SHP77 (cell line): ENCODE data around the gene SLC13A2.
"Not testable (repeated sequence)": the region's sequence is repeated elsewhere in the genome, so short reads cannot be mapped to it uniquely, and the experiment has no call there.

Experiments used
- DNase-seq, 2 experiments: peaks; one replicate each; lab custom pipeline; 2025; lab: John Stamatoyannopoulos, UW

The SLC13A2 gene

GRCh38 chr17:28518132-28518531 lies 44.7 kb downstream of the SLC13A2 start:
- DNase-seq: no peak

DNA sequence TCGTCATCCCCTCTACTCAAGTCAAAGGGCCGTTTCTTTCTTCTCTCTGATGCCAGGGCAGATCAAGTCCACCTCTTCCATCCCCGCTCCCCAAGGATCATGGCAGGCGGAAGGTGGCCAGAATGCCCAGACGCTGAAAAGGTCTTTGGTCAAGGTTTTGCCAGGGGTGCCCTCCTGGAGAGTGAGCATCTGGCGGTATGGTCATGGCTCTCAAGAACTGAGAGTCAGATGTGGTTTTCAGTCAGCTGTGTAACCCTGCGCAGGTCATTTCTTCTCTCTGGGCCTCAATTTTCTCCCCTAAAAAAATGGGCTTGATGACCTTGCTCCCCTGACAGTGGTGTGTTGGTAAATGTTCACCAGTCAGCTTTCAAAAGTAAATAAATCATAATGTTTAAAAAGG lies 45.1 kb downstream of the SLC13A2 start:
- no peak for DNase-seq

DNA sequence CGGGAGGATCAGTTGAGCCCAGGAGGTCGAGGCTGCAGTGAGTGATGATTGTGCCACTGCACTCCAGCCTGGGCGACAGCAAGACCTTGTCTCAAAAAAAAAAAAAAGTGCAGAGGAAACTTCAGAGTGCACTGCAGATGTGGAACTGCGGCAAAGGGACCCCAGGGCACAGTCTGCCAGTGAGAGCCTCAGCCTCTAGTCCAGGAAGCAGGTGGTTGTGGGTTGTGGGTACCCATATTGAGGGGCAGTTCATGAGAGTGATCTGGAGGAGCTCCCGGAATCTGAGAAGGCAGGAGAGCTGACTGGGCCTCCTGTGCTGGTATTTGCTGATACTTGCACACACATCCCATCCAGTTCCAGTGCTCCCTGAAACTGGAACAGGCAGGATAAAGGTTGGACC lies 45.8 kb downstream of the SLC13A2 start:
- no peak for DNase-seq

DNA sequence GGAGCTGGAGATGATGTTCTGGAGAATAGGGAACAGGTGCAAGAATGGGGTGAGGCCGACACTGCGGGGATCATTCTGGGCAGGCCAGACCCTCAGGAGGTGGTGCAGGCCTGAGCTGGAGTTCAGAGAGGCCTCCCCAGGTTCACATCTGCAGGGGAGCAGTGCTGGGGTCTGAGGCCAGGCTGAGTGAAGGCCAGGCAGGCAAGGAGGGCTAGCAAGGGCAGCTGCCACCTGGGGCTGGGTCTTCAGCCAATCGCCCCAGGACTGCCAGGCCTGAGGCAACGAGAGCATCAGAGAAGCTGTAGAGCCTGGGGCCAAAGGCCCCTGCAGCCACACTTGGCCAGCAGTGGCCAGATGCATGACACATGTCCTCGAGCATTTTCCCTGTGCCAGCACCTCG lies 47.2 kb downstream of the SLC13A2 start:
- no peak for DNase-seq

DNA sequence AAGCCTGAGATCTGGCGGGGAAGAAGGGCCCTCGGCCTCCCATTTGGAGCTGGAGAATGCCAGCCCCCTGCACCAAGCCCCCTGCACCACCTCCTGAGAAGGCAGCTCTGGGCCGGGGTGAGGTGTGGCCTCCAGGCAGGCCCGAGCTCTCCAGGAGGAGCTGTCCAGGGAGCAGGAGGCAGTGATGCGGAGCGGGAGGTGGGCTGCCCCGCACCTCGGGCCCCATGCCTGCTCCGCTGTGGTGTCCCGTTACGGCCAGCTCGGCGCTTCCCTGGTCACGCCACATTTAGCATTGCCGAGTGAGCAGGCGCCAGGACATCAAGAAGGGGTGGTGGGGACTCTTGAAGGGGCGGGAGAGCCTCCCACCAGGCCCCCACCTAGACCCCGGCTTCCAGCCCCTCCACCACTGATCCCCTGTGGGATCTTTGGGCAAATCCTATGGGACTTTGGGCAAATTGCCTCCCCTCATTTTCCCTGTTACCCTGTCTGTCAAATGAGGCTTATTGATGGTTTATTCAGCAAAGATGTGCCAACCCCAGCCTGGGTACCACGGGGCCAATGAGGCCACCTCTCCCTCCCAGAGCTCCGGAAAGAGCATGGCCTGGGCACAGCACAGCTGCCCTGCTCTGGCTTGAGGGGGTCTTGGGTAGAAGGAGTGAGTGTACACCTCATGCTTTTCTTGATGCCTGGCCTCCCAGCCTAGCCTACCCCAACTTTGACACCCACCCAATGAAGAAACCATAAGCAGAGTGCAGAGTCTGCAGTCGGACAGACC lies 48.1 kb downstream of the SLC13A2 start:
- no peak for DNase-seq

DNA sequence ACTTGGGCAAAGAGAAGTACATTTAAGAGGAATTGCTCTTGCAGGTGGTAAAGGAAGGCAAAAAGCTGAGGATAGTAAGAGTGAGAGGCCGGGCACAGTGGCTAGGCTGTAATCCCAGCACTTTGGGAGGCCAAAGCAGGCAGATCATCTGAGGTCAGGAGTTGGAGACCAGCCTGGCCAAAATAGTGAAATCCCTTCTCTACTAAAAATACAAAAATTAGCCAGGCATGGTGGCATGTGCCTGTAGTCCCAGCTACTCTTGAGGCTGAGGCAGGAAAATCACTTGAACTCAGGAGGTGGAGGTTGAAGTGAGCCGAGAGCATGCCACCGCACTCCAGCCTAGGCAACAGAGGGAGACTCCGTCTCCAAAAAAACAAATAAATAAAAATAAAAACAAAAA lies 48.8 kb downstream of the SLC13A2 start:
- DNase-seq: not testable (repeated sequence)

GRCh38 chr17:28523186-28523585 lies 49.7 kb downstream of the SLC13A2 start:
- DNase-seq: no peak

- DNase-seq: no peak
Observed at GRCh38 chr17:28523876-28524275, 50.4 kb downstream of the SLC13A2 start.

DNA sequence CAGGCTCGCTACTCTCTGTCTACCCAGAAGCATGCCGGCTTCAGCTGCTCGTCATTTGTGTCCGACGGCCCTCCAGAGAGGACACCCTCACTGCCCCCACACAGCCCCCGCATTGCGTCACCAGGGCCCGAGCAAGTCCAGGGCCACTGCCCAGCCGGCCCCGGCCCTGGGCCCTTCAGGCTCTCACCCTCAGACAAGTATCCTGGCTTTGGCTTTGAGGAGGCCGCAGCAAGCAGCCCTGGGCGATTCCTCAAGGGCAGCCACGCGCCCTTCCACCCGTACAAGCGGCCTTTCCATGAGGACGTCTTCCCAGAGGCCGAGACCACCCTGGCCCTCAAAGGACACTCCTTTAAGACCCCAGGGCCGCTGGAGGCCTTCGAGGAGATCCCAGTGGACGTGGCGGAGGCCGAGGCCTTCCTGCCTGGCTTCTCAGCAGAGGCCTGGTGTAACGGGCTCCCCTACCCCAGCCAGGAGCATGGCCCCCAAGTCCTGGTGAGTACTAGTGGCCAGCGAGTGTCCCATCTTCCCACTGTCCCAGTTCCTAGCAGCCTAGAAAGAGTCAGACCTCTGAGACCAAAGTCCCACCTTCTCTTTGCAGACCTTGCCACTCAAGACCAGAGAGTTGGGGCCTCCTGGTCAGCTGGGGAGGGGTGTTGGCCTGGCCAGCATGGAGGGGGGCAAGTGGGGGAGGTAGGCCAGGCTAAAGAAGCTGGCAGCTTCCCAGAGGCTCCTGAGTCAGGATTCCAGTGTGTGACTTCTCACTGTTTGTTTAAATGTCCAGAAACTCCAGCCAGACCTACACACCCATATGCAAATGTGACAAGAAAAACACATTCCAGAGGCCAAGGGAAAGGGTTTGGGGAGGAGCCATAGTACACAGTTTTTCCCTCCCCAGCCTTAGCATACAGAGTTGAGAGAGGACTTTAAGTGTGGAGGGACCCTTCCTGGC lies 51.3 kb downstream of the SLC13A2 start:
- no peak for DNase-seq

- no peak for DNase-seq
Observed at GRCh38 chr17:28526381-28526780, 52.9 kb downstream of the SLC13A2 start.

GRCh38 chr17:28527181-28527681 lies 53.8 kb downstream of the SLC13A2 start:
- DNase-seq: no peak

- no peak for DNase-seq
Observed at GRCh38 chr17:28527859-28528258, 54.4 kb downstream of the SLC13A2 start.

DNA sequence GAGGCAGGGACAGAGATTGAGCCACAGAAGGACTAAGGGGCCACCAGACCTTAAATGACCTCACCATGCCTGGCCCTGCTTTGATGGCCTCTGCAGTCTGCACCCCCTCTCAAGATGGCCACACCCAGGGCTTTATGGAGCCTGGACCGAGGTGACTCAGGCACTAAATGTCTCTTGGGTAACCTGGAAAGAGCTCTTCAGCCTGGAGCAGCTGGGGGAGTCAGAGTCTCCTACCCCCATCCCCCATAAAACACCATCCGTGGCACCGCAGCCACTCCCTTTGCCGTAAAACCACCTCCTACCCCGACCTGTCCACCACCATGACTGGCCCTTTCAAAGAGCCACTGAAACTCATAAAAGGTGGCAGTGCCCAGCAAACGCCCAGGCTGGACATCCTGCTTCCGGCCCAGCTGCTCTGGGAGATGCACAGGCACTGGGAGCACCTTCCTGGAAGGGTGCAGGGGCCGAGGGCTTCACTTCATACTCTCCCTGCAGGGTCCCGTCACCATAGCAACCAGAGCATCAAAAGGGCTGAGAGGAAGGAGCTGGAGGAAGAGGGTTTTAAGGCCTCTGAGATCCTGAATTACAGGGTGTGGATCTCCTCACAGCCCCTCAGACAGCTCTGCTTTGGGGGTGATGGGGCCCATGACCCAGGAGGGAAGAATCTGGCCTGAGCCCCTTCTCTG lies 55.0 kb downstream of the SLC13A2 start:
- DNase-seq: no peak

DNA sequence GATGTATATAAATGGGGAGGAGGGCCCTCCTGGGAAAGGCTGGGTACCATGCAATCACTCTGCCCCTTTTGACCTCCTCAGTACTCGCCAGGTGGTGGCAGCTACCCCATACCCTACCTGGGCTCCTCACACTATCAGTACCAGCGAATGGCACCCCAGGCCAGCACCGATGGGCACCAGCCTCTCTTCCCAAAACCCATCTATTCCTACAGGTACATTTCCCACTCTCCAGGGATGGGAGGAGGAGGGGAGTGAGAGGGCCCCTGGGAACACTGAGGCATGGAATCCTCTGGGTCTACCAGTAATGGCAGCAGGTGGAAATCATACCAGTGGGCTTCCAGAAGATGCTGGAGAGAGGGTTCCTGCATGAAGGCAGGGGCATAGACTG lies 55.6 kb downstream of the SLC13A2 start:
- no peak for DNase-seq

GRCh38 chr17:28530250-28530649 lies 56.8 kb downstream of the SLC13A2 start:
- DNase-seq: no peak

GRCh38 chr17:28530926-28531325 lies 57.5 kb downstream of the SLC13A2 start:
- no peak for DNase-seq

GRCh38 chr17:28532050-28532960 lies 58.9 kb downstream of the SLC13A2 start:
- no peak for DNase-seq

DNA sequence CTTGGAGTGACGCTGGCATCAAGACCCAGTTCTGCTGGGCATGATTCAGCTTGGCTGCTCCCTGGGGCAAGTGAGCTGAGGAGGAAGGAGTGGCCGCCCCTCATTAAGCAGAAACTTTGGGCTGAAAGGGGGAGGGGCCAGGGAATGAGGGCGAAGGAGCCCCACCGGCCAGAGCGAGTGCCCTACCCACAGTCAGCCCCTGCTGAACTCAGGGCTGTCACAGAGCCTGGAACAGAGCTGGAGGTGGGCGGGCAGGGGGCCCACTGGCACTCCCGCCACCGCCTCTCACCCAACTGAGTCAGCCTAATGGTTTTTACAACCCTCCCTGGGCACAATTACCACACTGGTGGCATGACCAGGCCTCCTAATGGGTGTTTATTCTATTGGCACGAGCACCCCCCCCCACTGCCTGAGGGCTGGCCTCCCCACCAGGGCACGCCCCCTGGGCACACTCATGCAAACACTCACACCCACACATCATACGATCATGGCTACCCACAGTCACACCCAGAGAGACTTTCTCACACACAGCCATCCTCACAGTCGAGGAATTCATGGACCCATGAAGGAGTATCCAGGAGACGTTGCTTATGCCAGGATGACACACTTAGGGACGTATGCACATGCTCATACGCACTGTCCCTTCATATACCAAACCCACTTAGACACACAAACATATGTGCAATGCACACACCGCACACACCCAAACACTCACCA lies 59.8 kb downstream of the SLC13A2 start:
- DNase-seq: no peak

DNA sequence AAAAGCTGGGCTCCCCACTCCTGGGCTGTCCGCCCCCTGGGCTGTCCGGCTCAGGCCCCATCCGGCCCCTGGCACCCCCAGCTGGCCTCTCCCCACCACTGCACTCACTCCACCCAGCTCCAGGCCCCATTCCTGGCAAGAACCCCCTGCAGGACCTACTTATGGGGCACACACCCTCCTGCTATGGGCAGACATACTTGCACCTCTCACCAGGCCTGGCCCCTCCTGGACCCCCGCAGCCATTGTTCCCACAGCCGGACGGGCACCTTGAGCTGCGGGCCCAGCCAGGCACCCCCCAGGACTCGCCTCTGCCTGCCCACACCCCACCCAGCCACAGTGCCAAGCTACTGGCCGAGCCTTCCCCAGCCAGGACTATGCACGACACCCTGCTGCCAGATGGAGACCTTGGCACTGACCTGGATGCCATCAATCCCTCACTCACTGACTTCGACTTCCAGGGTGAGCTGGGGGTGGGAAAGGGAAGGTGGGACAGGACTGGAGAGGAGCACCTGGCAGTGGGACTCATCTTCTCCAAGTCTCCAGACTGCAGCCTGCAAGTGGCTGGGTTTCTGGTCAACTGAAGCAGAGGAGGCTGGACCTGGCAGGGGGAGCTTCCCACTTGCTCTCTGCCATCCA lies 61.4 kb downstream of the SLC13A2 start:
- no peak for DNase-seq
